Esophagus squamous epithelium (tissue), 5 donors: ENCODE measurements around the gene C17orf50. TPM values are rescaled to one million over a fixed set of nuclear protein-coding genes. Genes with fewer than 3 reads are reported as not detected.
"Not testable (repeated sequence)": the region's sequence is repeated elsewhere in the genome, so short reads cannot be mapped to it uniquely, and the experiment has no call there.

Source experiments
- DNase-seq: peaks from one replicate; lab custom pipeline; 2025; lab: John Stamatoyannopoulos, UW
- H3K27ac ChIP-seq, 4 donors: fragments of 200-600 bp; sonication (generic); one replicate each; pipeline ENCODE4 v1.5.1; 2016 to 2019; ENCODE audit warnings: mild to moderate bottlenecking in 1 of 4
- H3K27me3 ChIP-seq, 4 donors: fragments of 200-600 bp; sonication (generic); 1 replicate in 3 of 4; 2 replicates in 1 of 4; pipeline versions ENCODE4 v1.5.1 to v1.6.0; 2017 to 2021; ENCODE audit warnings: antibody characterized with exemption in 1 of 4
- H3K36me3 ChIP-seq, 3 donors: fragments of 200-600 bp; sonication (generic); one replicate each; pipeline ENCODE4 v1.5.1; 2016 to 2019
- H3K4me1 ChIP-seq, 3 donors: fragments of 200-600 bp; sonication (generic); one replicate each; pipeline ENCODE4 v1.5.1; 2017 to 2019
- H3K4me3 ChIP-seq, 4 donors: fragments of 200-600 bp; sonication (generic); 1 replicate in 3 of 4; 2 replicates in 1 of 4; pipeline ENCODE4 v1.5.1; 2016 to 2019; ENCODE audit warnings: mild to moderate bottlenecking in 2 of 4, moderate library complexity in 1 of 4
- H3K9me3 ChIP-seq, 3 donors: fragments of 200-600 bp; sonication (generic); one replicate each; pipeline ENCODE4 v1.5.1; 2016 to 2019
- CTCF ChIP-seq, 6 experiments: fragments of 450-650 bp in 4 of 6; fragments of 200-600 bp in 2 of 6; sonication (generic) in 2 of 6; IDR thresholded peaks; one replicate each; pipeline ENCODE4 v1.5.1; 2016 to 2019; ENCODE audit warnings: antibody characterized with exemption in 6 of 6, mild to moderate bottlenecking in 4 of 6, moderate library complexity in 4 of 6
- POLR2A ChIP-seq, 4 donors: fragments of 450-650 bp; IDR thresholded peaks; one replicate each; pipeline ENCODE4 v1.6.1; 2017; ENCODE audit warnings: antibody characterized with exemption in 4 of 4, mild to moderate bottlenecking in 4 of 4, moderate library complexity in 3 of 4
- WGBS, 2 donors: methylation state at CpG; one replicate each; pipeline ENCODE4 v1.1.5; 2018; 5-methylcytosine and 5-hydroxymethylcytosine counted together
- intact Hi-C: fragments of 100-400 bp; cut with DNase I; formaldehyde crosslinking; loops from one replicate; pipeline ENCODE4 v1.15.0; 2022
- total RNA-seq, 4 donors: library from RNA; depleted of rRNA; stranded (reverse); fragments of >200 nt; gene quantifications; one replicate each; pipeline ENCODE4 v1.1.0, GENCODE V29; 2016
- donor health status: DM: yes; HTN: yes; CAD: no.

C17orf50 gene
- total RNA-seq, 4 donors from 2014 or later: not detected

GRCh38 chr17:35750526-35751395 is 9.9 kb upstream of the C17orf50 start:
- intact Hi-C loops: no loop called here
- no peaks in the 10 kb centered on the region for H3K36me3 ChIP-seq
- TF ChIP-seq POLR2A (IDR thresholded peaks at IDR 0.05): no peak
- no peak for TF ChIP-seq CTCF (IDR thresholded peaks at IDR 0.05)
- 75 to 85% methylated on average over 10 of the region's 10 CpGs for WGBS, 2 donors
- peaks cover 0 to 82% (median 2%) of the 10 kb centered on the region in 4 donors for H3K27me3 ChIP-seq
- H3K4me1 ChIP-seq: peaks cover 17 to 50% (median 19%) of the 10 kb centered on the region in 3 donors
- DNase-seq: no peak
- no peaks in the 10 kb centered on the region for H3K9me3 ChIP-seq
- H3K27ac ChIP-seq: no peak overlapping the region
- no peak overlapping the region for H3K4me3 ChIP-seq

GRCh38 chr17:35751541-35751940 is 9.1 kb upstream of the C17orf50 start:
- H3K4me1 ChIP-seq: peaks cover 17 to 50% (median 19%) of the 10 kb centered on the region in 3 donors
- H3K27me3 ChIP-seq: peaks cover 0 to 74% (median 2%) of the 10 kb centered on the region in 4 donors
- H3K4me3 ChIP-seq, H3K9me3 ChIP-seq, H3K36me3 ChIP-seq, H3K27ac ChIP-seq, DNase-seq, intact Hi-C loops: not testable (repeated sequence)
- WGBS, 2 donors: 74 to 87% methylated on average over 3 to 4 of the region's 4 CpGs

- Histone ChIP-seq H3K4me1 (peaks cover 13 to 46% (median 16%) of the 10 kb centered on the region in 3 donors), H3K36me3 (no peaks in the 10 kb centered on the region), H3K9me3 (no peaks in the 10 kb centered on the region), H3K4me3 (no peak overlapping the region), H3K27me3 (peaks cover 0 to 65% (median 2%) of the 10 kb centered on the region in 4 donors), H3K27ac (no peak overlapping the region)
- intact Hi-C loops: no loop called here
- DNase-seq: no peak
- WGBS, 2 donors: 24 to 69% methylated on average over 3 of the region's 16 CpGs
- TF ChIP-seq POLR2A (IDR thresholded peaks at IDR 0.05): no peak
- TF ChIP-seq CTCF (IDR thresholded peaks at IDR 0.05): no peak
Observed at GRCh38 chr17:35752471-35752870, 8.2 kb upstream of the C17orf50 start.

- DNase-seq: no peak
- Histone ChIP-seq H3K9me3 (no peaks in the 10 kb centered on the region), H3K27me3 (peaks cover 0 to 58% (median 2%) of the 10 kb centered on the region in 4 donors), H3K36me3 (no peaks in the 10 kb centered on the region), H3K4me3 (no peak within 1 kb of the TSS), H3K4me1 (peaks cover 8 to 39% (median 12%) of the 10 kb centered on the region in 3 donors), H3K27ac (no peak within 1 kb of the TSS)
- intact Hi-C loops: no loop called here
- 41 to 57% methylated on average over 4 to 5 of the region's 9 CpGs for whole genome bisulfite sequencing, 2 donors
- TF ChIP-seq POLR2A (IDR thresholded peaks at IDR 0.05): no peak
- no peak for TF ChIP-seq CTCF (IDR thresholded peaks at IDR 0.05)
Observed at GRCh38 chr17:35752945-35753764, 7.5 kb upstream of the C17orf50 start, which contains the start of gene GAS2L2. TSS of gene GAS2L2 (minus strand) at chr17:35753239. CDS start at chr17:35752850, 389 bp downstream.

- Histone ChIP-seq H3K4me3 (no peak overlapping the region), H3K4me1 (peaks cover 0 to 10% (median 8%) of the 10 kb centered on the region in 3 donors), H3K27ac (no peak overlapping the region), H3K36me3 (no peaks in the 10 kb centered on the region), H3K27me3 (peaks cover 0 to 18% (median 0%) of the 10 kb centered on the region in 4 donors), H3K9me3 (no peaks in the 10 kb centered on the region)
- intact Hi-C loops: no loop called here
- no peak for DNase-seq
- TF ChIP-seq CTCF (IDR thresholded peaks at IDR 0.05) (no peak), POLR2A (IDR thresholded peaks at IDR 0.05) (no peak)
Observed at GRCh38 chr17:35757243-35757642, 3.4 kb upstream of the C17orf50 start.
